Subcutaneous abdominal adipose tissue (tissue), 5 donors: ENCODE measurements around the gene ATL3.
"Not testable (repeated sequence)": the region's sequence is repeated elsewhere in the genome, so short reads cannot be mapped to it uniquely, and the experiment has no call there.

Experiments
- H3K27ac ChIP-seq: one replicate; pipeline ENCODE4 v1.7.0; 2013; ENCODE audit warnings: low read depth, mild to moderate bottlenecking, inconsistent platforms, low read length, moderate library complexity
- H3K27me3 ChIP-seq, 5 donors: one replicate each; pipeline ENCODE4 v1.7.0; 2013; ENCODE audit warnings: low read length in 5 of 5, inconsistent platforms in 1 of 5; ENCODE audit not compliant: control insufficient read depth in 5 of 5, insufficient read depth in 4 of 5
- H3K36me3 ChIP-seq, 5 donors: one replicate each; pipeline ENCODE4 v1.7.0; 2013; ENCODE audit warnings: low read length in 5 of 5; ENCODE audit not compliant: control insufficient read depth in 5 of 5, insufficient read depth in 5 of 5
- H3K4me1 ChIP-seq, 5 donors: one replicate each; pipeline ENCODE4 v1.7.0; 2013; ENCODE audit warnings: low read length in 5 of 5, mild to moderate bottlenecking in 3 of 5, moderate library complexity in 1 of 5; ENCODE audit not compliant: control insufficient read depth in 5 of 5, insufficient read depth in 5 of 5
- H3K4me3 ChIP-seq, 5 donors: one replicate each; pipeline ENCODE4 v1.7.0; 2013; ENCODE audit warnings: low read length in 5 of 5, low read depth in 1 of 5
- H3K9ac ChIP-seq, 5 donors: one replicate each; pipeline ENCODE4 v1.7.0; 2013; ENCODE audit warnings: low read length in 5 of 5, mild to moderate bottlenecking in 4 of 5, moderate library complexity in 3 of 5
- H3K9me3 ChIP-seq, 5 donors: one replicate each; pipeline ENCODE4 v1.7.0; 2013; ENCODE audit warnings: low read length in 5 of 5; ENCODE audit not compliant: control insufficient read depth in 5 of 5
- donor health status: healthy.
- donor health status: healthy.
- donor health status: healthy.
- donor health status: healthy.
- donor health status: healthy.

ATL3 gene

DNA sequence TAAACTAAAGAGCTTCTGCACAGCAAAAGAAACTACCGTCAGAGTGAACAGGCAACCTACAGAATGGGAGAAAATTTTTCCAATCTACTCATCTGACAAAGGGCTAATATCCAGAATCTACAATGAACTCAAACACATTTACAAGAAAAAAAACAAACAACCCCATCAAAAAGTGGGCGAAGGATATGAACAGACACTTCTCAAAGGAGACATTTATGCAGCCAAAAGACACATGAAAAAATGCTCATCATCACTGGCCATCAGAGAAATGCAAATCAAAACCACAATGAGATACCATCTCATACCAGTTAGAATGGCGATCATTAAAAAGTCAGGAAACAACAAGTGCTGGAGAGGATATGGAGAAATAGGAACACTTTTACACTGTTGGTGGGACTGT is 92.3 kb downstream of the ATL3 start:
- peaks cover 0 to 11% (median 7%) of the 10 kb centered on the region in 5 donors for H3K9me3 ChIP-seq
- H3K27me3 ChIP-seq, H3K4me3 ChIP-seq, H3K27ac ChIP-seq, H3K9ac ChIP-seq: not testable (repeated sequence)
- H3K4me1 ChIP-seq = peaks cover 9 to 48% (median 39%) of the 10 kb centered on the region in 5 donors
- peaks cover 21 to 56% (median 38%) of the 10 kb centered on the region in 5 donors for H3K36me3 ChIP-seq

DNA sequence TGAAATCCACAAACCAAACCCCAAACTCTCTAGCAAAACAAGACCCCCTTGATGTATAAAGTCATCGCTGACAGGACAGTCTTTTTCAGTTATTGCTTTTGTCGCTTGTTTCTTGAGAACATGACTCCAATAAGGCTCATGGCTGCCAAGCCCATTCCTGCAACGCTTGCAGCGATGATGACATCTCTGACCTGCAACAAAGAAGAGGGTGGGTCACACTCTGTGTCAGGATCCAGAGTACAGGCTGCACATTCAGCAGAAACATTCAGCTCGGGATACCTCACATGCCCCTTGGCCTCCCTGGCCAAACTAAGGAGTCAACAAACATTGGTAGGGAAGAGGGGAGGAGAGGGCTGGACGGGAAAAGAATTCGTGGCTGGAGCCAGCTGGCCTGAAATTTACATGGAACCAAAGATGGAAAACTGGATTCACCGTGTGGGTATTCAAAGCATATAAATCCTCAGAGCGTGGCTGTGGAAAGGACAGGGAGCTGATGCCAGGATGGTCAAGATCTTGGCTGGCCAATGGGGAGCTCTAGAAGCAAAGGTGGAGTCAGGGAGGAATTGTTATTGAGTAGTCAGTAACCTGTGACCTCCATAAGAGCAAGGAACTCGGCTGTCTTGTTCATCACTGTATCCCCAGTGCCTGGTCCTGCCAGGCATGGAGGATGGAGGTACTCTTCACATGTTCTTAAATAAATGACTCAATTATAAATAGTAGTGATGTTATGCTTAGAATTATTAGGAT is 96.1 kb downstream of the ATL3 start:
- Histone ChIP-seq H3K9ac (peak overlapping the region in 2 of 5 donors; percentile 6 to 23), H3K4me3 (peak overlapping the region; percentile 8 to 59 (median 43)), H3K27me3 (no peaks in the 10 kb centered on the region), H3K9me3 (peaks cover 0 to 5% (median 3%) of the 10 kb centered on the region in 5 donors), H3K4me1 (peaks cover 11 to 34% (median 31%) of the 10 kb centered on the region in 5 donors), H3K27ac (peak overlapping the region; percentile 85), H3K36me3 (peaks cover 7 to 28% (median 10%) of the 10 kb centered on the region in 5 donors)
